Right hindlimb (tissue), 1 donor: ENCODE measurements around the gene STARD7.
"Not testable (repeated sequence)": the region's sequence is repeated elsewhere in the genome, so short reads cannot be mapped to it uniquely, and the experiment has no call there.

Experiments
- DNase-seq: peaks from one replicate; pipeline ENCODE4 v3.0.0-alpha.2; 2018

Gene STARD7

DNA sequence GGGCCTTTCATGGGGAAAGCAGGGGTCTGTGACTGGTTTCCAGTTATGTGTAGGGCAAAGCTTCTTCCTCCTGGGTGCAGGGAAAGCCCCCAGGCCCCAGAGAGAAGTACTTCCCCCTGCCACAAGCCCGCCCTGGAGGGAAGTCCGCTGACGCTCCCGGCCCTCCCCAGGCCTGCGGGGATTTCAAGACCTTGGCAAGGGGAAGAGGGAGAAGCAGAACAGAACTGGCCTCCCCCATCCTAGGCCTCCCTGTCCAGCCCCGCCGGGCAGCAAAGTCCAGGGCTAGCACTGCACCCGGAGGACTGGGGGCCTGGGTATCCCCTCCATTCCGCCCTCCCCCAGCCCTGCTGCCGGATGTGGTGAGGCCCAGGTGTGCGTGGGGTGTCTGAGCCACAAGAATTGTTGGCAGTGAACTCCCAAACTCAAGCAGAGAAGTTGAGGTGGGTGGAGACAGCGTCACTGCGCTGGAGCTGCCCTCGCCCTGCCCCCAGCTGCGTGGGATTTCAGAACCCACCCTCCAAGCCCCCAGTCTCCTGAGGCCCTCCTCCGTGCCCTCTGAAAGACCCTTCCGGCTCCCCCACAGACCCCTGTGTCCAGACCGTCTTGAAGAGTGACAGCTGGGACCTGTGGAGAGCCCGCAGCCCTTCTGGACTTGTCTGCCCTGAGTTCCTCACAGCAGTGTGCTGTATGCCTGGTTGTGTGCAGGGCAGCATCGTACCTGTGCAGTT is 62.3 kb downstream of the STARD7 start:
- DNase-seq: no peak

DNA sequence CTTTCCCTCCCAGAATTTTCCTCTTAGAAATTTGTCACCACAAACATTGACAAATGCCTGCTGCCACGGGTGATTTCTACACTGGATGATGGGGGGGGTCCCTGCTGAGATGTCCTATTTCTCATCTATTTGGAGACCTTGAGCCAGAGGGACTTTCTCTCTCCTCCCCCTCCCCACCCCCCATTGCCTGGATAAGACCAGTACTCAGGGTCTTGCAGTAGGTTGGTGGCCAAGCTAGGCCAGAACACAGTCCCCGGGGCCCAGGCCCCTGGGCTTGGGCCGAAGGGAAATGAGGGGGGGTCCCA is 62.8 kb downstream of the STARD7 start:
- DNase-seq: no peak

DNA sequence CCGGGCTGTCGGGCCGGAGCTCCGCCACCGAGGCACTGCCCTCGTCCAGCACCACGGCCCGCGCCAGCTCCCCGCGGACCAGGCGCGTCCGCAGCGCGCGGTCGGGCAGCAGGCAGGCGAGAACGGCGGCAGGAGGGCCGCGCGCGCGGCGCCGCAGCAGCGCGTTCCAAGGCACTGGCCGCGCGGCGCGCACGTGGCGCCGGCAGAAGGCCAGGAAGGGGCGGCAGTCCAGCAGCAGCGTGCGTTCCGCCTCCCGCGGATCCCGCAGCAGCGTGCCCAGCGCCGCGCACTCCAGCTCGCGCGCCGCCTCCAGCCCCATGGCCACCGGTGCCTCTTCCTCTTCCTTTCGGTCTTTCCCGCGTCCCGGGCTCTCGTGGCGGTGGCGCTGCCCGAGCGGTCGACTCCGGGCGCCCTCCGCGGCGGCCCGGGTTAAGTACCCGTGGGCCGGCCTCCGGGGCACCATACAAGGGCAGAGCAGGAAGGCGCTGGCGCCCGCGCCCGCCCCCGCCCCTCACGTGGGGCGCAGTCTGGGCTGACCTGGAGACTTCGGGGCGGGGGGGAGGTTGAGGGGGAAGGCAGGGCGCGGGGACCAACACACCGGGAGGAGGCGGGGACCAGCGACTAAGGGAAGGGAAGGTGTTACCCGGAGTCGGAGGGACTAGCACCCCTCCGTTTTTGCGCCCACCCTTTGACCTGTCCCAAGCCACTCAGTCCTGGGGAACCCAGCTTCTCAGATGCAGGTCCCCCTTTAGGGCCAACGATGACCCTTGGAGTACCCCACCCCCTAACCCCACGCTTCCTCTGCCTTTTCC is 63.4 kb downstream of the STARD7 start, which contains the start of gene DUSP2:
Gene DUSP2 (minus strand): TSS at position 405 of the 812 bp plus-strand sequence. CDS start 86 bp downstream, at position 319.
- peak; percentile 80 for DNase-seq

DNA sequence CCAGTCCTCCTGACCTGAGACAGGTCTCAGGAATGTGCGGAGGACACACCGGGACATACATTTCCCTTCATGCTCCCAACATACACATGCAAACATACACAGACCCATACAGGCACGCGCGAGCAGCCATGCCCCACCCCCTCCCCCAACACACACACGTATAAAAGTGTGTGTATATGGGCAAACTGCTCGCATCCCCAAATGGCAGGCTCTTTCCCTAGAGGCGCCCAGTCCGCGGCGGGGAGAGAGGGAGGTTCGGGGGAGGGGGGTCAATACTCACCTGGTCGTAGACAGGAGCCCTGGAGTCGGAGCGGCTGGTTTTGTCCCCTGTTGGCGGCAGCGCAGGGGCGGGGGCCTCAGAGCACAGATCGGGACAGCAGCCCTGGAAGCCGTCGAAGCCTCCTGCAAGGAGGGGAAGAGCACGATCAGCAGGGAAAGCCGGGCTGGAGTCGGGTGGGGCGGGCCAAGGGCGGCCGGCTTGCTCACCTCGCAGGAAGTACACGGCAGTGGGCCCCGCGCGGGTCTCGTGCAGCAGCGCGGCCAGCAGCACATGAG is 64.1 kb downstream of the STARD7 start:
- DNase-seq: no peak

DNA sequence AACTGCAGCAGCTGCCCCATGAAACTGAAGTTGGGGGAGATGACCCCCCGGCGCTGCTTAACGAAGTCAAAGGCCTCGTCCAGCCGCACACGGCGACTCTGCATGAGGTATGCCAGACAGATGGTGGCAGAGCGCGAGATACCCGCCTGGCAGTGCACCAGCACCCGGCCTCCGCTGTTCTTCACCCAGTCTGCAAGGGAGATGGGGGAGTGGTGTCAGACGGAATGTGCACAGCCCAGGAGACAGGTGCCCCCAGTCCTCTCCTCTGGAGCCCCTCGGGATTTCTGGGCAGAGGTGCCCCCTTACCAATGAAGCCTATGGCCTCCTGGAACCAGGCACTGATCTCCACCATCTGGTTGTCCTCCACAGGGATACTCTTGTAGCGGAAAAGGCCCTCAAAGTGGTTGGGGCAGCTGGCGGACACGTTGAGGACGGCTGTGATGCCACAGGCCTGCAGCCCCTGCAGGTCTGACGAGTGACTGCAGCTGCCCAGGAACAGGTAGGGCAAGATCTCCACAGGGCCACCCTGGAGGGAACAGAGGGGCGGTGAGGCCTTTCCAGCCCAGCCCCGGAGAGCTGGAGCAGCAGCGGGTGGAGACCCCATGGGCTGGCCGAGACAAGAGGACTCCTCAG is 64.7 kb downstream of the STARD7 start:
- DNase-seq: no peak

DNA sequence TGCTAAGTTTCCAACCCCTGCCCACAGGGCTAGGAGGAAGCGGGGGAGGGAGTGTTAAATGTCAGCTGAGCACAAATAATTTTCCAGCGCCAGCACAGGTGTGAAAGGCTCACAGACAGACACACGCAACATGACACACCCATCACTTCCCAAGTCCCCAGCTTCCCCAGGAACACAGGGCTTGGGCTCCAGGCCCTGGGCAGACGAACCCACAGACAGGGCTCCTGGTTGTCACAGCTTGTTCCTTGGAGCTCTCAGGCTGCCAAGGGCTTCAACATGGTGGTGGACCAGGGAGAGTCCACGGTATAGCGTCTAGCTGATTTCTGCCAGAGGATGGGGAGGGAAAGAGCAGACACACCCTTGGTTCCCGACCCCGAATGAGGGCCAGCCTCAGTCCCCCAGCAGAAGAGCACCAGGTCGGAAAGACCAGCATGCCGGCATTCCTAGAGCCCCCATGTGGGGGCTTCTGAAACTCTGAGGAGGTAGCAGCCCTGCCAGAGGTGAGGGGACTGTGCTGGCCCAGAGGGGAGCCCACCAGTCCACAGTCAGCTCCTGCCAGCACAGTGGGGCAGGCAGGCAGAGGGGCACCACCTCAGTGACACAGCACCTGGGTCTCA is 65.3 kb downstream of the STARD7 start:
- no peak for DNase-seq

DNA sequence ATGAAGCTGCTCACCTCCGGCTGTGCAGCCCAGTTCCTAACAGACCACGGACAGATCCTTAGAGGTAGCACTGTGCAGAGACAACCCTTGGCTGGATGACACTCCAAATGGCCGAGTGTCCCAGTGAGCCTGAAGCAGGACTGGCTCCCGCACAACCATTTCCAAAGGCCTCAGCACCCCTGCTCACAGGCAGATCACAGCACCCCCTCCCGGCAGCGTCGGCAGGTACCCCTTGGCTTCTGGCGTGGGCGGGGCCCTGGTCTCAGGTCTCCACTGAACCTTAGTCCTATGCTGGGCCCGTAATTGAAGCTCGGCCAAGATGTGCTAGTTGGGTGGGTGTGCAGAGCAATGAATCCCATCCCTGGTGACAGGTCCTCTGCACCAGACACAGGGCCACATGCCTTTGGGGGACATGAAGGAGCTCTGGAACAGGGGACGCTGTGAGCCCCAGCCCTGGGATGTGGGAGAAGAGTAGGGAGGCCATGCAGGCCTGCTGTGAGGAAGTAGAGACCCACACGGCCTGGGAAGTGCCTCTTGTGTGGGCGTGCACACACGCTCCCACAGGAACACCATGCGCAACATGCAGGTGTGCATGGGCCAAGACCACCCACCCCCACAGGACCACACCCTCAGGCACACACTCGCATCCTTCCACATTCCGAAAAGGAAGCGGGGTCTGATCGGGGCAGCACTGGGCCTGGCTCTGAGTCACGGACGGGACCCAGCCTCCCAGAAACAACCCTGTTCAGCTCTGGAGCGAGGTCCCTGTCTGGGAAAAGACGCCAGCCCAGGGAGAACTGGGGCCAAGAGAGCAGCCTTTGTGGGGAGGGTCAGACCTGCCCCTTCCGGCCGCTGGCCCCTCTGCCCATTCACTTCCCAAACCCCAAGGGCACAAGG is 66.2 kb downstream of the STARD7 start:
- no peak for DNase-seq

DNA sequence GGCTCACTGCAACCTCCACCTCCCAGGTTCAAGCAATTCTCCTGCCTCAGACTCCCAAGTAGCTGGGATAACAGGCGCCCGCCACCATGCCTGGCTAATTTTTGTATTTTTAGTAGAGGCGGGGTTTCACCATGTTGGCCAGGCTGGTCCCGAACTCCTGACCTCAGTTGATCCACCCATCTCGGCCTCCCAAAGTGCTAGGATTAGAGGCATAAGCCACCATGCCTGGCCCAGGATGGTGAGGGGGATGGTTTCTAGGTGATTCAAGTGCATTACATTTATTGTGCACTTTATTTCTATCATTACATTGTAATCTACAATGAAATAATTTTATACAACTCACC is 67.0 kb downstream of the STARD7 start:
- not testable (repeated sequence) for DNase-seq

DNA sequence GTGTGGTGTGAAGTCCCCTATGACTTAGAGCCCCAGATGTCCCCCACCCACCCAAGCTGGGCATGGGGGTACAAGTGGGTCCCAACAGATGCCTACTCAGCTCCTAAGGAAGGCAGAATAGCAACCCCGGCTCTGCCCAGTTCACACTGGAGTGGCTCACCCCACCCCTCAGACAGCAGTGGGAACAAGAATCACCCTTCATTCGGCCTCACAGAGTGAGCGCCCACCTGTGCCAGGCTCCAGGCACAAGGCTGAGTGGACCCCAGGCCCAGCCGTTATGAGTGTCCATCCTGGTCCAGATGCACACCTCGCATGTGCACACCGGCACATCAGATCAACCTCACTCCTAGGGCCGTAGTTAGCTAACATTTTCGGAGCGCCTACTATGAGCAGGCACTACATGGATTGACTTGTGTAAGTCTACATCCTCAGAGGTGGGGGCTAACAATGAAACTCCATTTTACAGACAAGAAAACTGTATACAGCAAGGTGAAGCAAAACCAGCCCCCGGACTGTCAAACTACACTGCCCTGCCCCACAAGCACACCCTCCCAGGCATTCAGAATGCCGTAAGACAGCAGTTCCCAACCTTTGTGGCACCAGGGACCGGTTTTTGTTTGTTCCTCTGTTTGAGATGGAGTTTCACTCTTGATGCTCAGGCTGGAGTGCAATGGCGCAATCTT is 67.5 kb downstream of the STARD7 start:
- no peak for DNase-seq

DNA sequence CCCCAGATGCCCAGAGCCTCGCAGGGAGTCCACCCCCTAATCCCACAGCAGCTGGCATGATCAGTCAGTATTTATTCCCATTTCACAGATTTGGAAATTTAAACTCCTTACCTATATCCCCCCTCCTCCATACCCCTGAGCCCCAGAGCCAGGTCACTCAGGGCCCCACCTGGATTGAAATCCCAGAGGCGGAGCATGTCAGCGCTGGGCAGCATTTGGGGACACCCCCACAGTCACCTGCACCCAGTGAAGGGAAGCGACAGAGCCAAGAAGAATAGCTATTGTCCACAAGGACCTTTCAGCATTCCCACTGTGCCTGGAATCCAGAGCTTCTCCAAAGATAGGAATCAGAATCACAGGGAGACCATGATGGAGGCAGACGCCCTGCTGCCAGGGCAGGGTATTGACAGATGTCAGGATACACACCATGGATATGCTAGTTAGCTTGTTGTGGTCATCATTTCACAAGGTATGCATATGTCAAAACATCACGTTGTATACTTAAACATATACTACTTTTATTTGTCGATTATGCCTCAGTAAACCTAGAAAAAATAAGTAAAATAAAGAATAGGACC is 69.4 kb downstream of the STARD7 start:
- DNase-seq: no peak

DNA sequence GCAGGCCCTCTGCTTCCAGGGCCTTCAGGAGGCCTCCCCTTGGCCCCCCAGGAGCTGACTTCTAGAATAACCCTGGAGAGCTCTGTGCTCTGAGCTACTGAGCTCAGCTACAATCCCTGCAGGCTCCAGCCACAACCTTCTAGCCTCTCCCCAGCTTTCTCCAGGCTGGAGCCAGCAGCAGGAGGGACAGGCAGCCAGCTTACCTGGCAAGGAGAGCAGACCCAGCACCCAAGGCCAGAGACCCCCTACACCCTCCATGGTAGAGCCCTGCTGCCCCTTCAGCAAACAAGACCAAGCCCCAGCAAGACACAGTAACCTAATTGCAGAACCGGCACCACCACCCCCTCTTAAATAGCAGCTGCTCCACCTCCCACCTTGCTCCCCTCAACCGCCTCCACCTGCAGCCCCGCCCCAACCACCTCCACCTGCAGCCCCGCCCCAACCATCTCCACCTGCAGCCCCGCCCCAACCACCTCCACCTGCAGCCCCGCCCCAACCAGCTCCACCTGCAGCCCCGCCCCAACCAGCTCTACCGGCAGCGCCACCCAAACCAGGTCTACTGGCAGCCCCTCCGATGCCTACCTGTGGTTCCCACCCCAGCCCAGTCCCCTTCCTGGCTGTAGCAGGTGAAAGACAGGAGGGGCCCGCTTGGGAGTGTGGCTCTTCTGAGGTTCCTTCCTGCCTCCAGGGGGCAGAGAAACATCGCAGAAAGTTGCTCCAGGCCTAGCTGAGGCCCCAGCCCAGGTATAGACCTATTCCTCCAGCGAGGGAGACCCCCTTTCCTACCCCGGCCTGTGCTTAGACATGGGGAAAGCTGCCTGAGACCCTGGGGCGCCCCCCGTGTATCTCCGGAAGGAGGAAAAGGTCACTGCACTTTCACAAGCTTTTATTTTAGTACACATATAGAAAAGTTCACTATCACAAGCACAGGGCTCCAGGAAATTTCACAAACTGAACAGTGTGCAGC is 70.2 kb downstream of the STARD7 start, which contains the start of gene ASTL:
Gene ASTL (minus strand): TSS at position 324 of the 967 bp plus-strand sequence. CDS start 66 bp downstream, at position 258.
- no peak for DNase-seq

DNA sequence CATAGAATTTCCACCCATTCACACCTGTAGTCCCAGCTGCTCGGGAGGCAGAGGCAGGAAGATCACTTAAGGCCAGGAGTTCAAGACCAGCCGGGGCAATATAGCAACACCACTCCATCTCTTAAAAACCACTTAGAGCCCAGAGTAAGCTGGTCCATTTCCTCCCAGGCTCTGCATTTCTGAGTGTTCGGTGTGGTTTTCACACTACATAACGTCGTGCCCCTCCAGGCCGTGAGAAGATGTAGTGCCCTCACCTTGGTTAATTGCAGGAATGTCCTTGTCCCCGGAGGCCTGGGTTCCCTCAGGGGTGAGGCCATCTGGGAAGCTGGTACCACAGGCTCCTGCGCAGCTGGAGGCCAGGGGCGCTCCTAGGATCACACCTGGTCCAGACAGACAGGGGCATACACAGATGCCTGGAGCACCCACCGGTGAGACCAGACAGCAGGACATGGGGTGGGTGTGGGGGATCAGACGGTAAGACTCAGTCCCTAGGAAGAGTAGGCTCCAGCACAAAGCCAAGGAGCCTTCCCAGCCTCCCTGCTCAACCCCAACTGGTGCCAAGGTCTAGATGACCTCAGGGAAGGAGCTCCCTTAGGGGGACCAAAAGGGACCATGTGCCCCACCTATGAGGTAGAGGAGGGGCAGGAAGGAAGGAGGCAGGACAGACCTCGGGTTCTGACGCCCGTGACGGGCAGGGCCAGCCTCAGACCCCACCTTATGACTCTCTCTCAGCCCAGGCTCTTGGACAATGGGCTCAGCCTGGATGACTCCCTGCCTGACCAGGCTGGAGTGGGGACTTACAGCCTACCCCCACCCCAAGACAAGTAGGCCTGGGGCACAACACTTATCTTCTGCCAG is 71.1 kb downstream of the STARD7 start:
- no peak for DNase-seq

DNA sequence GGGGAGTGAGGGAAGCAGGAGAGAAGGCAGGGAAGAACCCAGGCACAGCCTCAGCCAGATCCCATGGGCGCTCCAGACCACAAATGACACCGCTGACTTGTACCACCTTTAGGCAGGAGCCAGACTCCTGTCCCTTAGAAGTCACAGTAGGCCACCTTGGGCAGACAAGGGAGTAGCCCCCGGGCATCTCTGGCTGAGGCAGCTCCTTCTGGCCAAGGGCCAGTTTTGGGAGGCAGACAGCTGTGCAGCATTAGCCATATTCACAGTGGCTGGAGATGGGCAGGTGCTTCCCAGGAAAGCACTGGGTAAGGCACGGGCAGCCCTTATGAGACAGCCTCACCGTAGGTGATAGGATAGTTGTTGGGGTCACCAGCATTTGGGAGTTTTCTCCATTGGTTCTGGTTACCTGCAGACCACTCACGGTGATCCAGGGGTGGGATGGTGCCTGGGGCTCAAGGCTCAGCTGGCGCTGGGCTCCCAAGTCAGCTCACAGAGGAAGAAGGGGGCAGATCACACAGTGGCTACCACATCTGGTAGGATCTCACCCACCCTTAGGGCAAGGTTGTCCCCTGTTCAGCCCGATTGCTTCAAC is 72.4 kb downstream of the STARD7 start:
- DNase-seq: no peak

DNA sequence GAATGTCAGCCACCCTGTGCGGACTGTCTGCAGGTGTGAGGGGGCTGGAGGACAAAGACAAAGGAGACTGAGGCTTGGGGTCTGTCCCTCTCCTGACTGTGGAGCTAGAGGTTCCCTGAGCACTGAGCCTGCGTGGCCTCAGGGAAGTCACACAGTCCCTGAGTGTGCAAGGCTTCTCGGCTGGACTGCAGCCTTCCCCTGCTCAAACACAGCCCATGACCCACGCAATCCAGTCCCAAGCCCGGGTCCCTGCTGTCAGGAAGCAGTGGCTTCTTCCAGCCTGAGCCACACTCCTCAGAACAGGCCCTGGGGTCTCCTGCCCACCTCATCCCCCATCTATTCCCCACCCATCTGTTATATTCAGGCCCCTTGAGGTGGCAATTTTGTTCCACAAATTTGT is 73.0 kb downstream of the STARD7 start:
- DNase-seq: no peak

DNA sequence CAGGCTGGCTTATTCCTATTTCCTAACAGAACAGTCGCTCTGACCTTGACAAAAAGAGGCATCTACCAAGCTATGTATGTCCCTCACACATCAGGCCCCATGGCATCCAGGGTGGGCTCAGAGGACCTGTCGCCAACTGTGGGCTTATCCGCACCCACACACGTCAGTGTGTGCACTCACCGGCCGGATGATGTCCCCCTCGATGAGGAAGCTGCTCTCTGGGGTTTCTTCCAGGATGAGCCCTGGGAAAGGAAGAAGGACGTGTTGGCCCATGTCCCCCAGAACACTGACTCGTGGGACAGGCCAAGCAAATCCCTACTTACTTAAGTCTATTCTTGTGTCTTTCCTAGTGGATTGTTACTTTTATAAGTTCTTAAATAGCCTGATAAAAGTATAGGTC is 73.5 kb downstream of the STARD7 start:
- DNase-seq: no peak
